T-helper 2 cell treated with Interferon-gamma antibody and Interleukin-4, amounts not matched to agents 100 ng/mL and 5 ng/mL, for 36 hours (primary cell): Measurements from ENCODE around the gene PSMD11. TPM values are rescaled to one million over a fixed set of nuclear protein-coding genes. Genes with fewer than 3 reads are reported as not detected.

Source experiments
- intact Hi-C: fragments of 100-400 bp; cut with micrococcal nuclease; formaldehyde crosslinking; loops from one replicate; pipeline ENCODE4 v1.15.1; 2023
- total RNA-seq: library from RNA; stranded (reverse); gene quantifications from 2 replicates; pipeline ENCODE4 v1.2.3, GENCODE V29; 2022

The PSMD11 gene
- total RNA-seq, 1 donor from 2014 or later = 133 TPM

DNA sequence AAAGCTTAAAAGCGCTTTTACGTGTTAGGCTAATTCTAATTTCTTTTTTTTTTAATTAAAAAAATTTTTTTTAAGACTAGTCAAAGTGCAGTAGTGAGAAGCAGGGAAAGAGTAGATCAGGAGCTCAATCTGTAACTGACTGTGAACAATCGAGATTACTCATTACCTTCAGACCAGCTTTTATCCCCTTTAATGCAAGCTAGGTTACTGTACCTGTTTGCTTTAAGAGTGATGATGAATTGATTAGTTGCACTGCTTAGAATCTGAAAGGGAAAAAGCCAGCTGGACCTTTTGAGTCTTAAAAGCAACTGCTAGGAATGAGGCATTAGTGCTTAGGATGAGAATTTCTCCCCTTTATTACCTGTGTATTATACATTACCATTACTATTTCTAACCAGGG, 19.0 kb downstream of the PSMD11 start:
- intact Hi-C loops = no loop called here

DNA sequence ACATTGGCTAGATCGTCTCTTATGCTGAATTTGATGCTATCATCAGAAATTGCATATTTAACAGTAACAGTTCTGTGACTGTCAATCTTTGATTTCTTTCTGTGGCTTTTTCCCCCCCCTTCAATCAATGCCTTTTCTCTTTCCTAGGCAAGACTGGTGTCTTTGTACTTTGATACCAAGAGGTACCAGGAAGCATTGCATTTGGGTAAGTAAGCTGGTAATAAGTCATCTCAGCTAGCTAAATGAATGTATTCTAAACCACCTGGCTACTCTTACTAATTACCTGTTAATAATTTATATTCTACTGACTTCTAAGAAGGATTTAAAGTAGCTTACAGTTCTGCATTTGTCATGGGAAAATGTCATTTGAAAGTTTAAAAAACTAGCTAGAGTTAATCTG, 20.1 kb downstream of the PSMD11 start:
- intact Hi-C loops = no loop called here

DNA sequence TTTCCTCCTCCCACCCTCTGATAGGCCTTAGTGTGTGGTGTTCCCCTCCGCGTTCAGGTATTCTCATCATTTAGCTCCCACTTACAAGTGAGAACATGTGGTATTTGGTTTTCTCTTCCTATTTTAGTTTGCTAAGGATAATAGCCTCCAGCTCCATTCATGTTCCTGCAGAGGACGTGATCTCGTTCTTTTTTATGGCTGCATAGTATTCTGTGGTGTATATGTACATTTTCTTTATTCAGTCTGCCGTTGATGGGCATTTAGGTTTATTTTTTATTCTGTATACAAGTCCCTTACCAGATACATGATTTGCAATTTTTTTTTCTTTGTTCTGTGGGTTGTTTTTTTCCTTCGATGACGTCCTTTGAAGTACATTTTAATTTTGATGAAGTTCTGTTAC, 23.6 kb downstream of the PSMD11 start:
- intact Hi-C loops = no loop called here

DNA sequence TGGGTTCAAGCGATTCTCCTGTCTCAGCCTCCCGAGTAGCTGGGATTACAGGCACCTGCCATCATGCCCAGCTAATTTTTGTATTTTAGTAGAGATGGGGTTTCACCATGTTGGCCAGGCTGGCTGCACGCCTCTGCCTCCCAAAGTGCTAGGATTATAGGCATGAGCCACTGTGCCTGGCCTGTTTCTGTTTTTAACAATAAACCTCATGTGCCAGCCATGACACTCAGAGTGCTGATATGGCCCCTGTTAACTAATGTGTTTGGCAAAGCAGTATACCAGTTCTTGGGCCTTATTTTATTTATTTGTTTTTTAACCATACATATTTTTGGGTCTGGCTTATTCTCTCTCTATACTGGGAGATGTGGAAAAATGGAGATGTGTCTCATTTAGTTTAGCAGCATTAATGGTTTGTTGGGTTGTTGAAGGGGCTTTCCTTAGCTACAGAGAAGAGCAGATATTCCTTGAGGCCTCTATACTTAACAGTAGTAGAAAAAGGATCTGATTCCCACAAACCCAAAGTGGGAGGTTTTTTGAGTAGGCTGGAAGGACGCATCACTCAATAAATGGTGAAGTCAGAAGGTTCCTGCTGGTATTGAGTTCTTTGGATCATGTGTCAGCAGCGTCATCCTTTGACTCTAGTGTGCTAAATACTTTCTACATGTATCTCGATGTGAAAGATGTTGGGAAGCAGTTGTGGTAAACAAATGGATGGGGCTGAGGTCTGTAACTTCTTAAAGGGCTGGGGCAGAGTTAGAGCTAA, 26.3 kb downstream of the PSMD11 start:
- intact Hi-C loops = no loop called here

DNA sequence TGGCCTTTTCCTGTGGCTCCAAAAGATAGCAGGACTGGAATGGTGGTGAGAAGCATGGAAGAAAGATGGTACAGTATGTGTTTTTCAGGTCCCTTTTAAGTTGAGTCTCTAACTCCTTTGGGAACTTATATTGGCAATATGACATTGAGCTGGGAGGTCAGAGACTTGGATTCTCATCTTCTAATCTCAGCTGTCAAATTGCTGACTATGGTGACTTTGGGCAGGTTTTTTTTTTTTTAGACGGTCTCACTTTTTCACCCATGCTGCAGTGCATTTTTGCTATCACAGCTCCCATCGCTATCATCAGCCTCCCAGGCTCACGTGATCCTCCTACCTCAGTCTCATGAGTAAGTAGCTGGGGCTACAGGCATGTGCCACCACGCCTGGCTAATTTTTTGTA, 27.3 kb downstream of the PSMD11 start:
- intact Hi-C loops = no loop called here

DNA sequence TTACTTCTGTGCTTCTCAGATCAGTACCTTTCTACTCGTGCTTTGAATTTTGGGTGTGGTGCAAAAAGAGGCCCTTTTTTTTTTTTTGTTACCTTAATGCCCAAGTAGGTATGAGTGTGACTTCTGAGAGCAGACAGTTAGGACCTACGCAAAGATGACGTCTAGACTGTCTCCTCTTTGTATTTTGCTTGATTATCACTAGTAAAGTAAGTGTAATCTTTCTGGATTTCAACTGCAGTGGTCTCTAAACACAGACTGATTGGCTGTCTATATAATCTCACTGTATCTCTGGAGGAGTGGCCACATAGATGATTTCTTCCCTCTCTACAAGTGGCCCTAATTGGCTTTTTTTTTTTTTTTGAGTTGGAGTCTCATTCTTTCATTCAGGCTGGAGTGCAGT, 30.9 kb downstream of the PSMD11 start:
- intact Hi-C loops = no loop called here

DNA sequence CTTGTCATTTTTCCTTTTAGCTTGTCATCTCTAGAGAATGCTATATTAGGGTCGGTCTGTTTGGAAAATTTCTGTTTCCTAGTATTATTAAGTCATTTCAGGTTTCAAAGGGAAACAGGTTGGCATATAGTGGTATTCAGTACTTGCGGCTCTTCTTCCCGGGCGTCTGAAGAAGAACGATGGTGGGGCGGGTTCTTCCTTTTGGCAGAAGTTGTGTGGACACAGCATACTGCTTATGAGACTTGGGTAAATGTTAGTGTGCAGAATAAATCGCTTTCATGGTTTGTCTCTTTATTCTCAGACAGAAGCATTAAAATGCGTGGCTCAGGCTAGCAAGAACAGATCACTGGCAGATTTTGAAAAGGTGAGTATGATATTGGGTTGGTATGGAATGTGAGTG, 32.9 kb downstream of the PSMD11 start:
- intact Hi-C loops = no loop called here

DNA sequence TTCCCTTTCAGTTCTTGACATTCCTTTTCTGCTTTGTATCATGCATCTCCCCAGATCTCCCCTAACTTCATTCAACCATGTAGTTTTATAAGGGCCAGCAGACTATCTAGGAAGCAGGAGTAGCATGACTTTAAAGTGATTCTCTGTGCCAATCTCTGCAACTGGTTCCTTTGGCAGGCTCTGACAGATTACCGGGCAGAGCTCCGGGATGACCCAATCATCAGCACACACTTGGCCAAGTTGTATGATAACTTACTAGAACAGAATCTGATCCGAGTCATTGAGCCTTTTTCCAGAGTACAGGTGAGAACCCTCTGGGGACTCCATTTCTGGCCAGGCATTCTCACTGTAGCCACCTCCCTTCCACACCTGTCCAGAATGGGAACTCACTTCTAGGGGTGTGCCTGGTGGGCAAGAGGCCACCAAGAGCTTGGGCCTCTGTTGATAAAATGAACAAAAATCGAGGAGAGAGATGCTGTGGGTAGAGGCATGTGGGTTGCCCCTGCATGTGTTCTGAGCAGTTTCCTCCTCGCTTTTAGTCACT, 34.8 kb downstream of the PSMD11 start:
- intact Hi-C loops = no loop called here

DNA sequence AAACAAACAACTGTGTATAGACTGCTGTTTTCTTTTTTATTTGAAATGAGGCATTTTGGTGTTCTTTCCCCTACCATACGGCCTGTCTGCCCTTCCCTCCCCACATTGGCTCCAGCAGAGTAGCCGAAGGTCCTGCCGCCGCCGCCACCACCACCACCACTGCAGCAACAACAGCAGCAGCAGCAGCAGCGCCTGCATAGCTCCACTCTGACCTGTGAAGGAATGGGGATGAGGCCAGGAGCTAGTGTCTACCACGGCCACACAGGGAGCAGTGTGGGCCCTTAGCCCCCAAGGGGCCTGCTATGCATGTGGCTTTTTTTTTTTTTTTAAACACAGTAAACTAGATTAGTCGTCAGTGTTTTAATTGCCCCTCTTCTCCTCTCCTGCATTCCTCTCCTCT, 36.9 kb downstream of the PSMD11 start:
- intact Hi-C loops = loop anchor here (10.0 kb wide), 1 partner anchor 74 kb away; no protein-coding TSS in a partner anchor

DNA sequence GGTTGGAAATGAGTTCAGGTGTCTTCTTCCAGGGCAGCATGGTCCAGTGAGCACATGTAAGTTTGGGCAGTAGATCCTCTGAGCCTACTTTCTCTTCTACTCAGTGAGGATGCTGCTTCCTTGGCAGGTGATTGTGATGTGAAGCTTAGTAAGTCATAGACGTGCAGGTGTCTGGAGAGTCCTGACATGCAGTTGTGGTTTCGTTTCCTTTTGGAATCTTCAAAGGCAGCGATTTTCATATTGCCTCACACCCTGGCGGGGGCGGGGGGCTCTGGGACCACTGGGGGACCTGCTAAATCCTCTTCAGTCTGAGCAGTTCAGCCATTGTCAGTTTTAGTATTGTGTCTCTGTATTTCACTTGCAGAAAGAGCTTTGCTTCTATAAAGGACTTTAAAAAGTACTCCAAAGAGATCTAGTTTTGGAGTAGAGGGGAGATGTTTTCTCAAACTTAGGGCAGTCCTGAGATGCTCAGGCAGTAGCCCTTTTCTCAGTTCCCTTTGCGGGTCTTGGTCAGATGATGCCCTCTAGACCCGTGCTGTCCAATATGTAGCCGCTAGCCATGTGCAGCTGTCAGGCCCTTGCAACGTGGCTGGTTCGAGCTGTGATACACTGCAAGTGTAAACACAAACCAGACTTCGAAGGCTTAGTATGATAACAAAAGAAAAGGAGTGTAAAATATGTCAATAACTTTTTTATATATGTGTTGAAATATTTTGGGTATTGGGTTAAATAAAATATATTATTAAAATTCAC, 38.4 kb downstream of the PSMD11 start:
- intact Hi-C loops = loop anchor here (1.0 to 10.0 kb wide), 2 partner anchors 72 to 127 kb away; no protein-coding TSS in a partner anchor

DNA sequence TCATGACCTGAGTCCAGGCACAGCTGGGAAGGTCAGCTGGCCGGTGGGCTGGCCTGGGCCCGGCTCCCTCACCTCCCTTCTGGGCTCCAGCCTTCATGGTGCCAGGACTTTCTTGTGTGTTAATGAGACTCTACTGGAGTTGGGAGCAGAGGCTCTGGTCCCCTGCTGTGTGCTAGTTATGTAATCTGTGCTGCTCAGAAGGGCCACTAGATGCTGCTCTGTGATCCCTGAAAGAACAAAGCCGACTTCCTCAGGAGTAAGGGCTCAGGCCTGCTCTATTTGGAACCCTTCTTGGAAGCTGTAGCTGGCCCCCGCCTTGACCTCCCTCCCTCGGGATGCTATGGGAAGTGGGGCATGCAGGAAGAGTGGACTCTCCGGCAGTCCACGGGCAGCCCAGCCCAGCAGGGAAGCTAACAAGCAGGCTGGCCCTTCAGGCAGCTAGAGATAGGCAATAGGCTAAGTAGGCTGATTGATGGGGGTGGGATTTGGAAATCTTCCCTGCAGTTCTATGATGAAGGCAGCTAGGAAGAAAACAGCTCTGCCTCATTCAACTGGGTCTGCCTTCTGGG, 39.2 kb downstream of the PSMD11 start:
- intact Hi-C loops = loop anchor here (1.0 to 10.0 kb wide), 2 partner anchors 71 to 126 kb away; no protein-coding TSS in a partner anchor

DNA sequence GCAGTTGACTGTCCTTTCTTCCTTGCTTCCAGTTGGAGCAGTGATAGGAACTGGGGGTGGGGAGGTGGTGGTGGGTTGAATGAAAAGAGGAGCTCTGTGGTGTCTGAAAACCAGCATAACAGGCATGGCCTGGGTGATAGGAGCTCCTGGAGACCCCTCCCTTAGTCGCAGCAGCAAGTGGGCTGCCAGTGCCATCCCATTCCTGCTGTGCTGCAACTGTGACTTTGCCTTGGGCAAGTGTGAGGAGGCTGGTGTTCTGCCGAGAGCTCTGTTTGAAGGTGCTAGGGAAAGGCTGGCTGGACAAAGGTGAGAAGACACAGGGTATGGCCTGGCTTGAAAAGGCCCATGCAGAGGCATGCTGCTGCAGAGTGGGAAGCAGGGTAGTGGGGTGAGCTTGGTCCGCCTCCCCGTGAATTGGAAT, 39.7 kb downstream of the PSMD11 start:
- intact Hi-C loops = loop anchor here (10.0 kb wide), 1 partner anchor 71 kb away; no protein-coding TSS in a partner anchor

DNA sequence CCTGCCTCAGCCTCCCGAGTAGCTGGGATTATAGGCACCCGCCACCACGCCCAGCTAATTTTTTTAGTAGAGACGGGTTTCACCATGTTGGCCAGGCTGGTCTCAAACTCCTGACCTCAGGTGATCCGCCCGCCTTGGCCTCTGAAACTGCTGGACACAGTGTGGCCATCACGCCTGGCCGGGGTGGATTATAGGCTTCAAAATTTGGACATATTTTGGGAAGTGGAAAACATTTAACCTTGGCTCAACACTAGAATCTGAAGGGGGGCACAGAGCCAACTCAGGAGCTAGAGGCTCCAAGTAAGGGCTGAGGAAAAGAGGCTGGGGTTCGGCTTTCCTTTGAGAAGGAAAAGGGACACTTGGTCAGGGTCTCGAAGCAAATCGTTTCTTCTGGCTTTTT, 40.3 kb downstream of the PSMD11 start:
- intact Hi-C loops = loop anchor here (5.0 to 10.0 kb wide), 3 partner anchors 70 to 393 kb away; partner anchors contain the start of gene MYO1D

DNA sequence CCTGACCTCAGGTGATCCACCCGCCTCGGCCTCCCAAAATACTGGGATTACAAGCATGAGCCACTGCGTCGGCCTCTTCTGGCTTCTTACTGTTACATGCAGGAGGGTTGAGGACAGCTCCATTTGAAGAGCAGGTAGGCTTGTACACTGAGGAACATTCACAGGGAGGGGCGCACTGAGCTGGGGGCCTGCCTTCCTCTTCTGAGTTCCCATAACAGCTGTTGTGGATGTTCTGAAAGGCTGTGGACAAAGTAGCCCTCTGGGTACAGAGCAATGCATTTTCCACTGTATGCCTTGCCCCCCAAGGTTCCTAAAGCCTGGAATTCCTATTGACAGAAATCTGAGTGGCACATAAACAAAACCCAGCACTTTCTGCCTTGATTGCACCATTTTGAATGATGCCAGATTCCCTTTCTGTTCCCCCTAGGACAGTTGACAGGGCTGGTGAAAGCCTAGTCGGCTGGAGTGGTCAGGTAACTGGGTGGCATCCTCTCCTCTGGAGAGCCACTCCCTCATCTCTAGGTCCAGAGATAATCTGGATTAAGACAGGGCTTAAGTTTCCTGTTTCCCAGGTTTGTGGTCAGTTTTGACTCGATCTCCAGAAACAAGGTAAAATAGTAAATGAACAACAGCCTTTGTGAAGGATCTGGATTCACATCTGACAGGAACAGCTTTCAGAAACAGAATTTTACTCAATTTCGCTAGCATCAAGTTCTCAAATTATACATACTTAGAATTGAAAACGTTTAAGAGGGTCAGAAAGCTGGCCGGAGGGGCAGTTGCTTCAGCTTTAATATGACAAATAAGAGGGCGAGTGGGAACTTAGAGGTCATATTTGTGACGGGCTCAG, 41.2 kb downstream of the PSMD11 start:
- intact Hi-C loops = loop anchor here (1.0 to 10.0 kb wide), 5 partner anchors 17 to 392 kb away; partner anchors contain the start of genes MYO1D and PSMD11

DNA sequence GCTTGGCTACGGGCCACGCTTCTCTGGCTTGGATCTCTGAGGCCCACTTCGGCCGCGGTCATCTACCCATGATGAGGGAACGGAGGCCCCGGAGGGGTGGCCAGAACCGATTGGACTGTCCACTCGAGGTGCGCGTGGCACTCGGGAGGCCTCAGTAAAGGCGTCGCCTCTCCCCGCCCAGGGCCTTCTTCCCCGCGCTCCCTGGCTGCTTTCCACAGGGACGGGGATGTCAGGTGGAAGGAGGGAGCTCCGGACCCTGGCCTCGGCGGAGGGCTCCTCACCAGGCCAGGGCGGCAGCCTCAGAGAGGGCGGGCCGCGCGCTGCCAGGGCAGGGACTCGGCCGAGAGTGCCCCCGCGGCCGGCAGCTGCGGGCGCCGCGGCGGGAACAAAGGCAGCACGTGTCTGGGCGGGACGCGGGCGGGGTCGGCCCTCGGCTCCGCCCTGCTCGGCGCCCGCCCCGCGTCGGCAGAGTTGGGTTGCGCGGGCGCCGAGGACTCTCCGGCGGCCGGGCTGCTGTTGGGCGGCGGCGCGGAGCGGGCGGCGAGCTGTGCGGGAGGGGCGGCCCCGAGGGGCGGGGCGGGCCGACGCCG, 41.9 kb downstream of the PSMD11 start:
- intact Hi-C loops = loop anchor here (1.0 to 10.0 kb wide), 5 partner anchors 17 to 391 kb away; partner anchors contain the start of genes MYO1D and PSMD11

DNA sequence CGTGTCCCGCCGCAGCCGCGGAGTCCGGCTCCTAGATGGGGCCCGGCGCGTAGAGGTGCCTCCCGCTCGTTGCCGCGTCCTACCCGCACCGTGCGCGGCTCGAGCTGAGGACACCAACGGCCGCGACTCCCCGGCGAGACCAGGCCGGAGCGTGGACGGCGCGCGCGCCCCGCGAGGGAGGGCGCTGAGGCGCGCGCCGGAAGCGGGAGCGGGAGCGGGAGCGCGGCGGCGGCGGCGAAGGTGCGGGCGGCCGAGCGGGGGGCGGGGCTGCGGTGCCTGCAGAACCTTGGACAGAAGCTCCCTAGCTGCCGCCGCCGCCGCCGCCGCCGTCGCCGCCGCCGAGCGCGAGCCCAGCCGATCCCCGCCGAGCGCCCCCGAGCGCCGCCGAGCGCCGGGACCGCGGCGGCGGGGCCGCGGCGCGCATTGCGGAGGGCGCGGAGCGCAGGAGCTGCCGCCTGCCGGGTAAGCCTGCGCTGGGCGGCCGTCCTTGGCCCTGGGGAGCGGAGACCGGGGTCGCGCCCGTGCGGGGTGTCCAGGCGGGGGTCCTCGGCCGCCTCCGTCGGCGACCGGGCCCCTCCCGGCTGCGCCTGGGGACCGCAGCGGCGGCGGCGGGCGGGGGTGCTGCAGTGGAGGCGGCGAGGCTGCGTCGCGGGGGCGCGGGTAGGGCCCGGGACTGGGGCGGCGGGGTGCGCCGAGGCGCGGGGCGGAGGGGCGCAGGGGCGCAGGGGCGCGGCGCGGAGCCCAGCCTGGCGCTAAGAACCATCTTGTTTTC, 42.6 kb downstream of the PSMD11 start, which contains the start of gene CDK5R1:
Gene CDK5R1 (plus strand): TSS at position 293 of the 772 bp plus-strand sequence. CDS start 628 bp downstream, outside the sequence.
- intact Hi-C loops = loop anchor here (1.0 to 10.0 kb wide), 6 partner anchors 16 to 390 kb away; partner anchors contain the start of genes MYO1D and PSMD11

DNA sequence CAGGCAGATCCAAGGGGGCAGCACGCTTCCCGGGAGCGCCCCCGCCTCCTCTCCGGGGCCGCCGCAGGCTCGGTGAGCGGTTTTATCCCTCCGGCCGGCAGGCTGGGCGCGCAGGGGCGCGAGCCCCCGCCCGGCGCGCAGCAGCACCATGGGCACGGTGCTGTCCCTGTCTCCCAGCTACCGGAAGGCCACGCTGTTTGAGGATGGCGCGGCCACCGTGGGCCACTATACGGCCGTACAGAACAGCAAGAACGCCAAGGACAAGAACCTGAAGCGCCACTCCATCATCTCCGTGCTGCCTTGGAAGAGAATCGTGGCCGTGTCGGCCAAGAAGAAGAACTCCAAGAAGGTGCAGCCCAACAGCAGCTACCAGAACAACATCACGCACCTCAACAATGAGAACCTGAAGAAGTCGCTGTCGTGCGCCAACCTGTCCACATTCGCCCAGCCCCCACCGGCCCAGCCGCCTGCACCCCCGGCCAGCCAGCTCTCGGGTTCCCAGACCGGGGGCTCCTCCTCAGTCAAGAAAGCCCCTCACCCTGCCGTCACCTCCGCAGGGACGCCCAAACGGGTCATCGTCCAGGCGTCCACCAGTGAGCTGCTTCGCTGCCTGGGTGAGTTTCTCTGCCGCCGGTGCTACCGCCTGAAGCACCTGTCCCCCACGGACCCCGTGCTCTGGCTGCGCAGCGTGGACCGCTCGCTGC, 43.3 kb downstream of the PSMD11 start:
- intact Hi-C loops = loop anchor here (1.0 to 10.0 kb wide), 5 partner anchors 15 to 390 kb away; partner anchors contain the start of gene MYO1D

DNA sequence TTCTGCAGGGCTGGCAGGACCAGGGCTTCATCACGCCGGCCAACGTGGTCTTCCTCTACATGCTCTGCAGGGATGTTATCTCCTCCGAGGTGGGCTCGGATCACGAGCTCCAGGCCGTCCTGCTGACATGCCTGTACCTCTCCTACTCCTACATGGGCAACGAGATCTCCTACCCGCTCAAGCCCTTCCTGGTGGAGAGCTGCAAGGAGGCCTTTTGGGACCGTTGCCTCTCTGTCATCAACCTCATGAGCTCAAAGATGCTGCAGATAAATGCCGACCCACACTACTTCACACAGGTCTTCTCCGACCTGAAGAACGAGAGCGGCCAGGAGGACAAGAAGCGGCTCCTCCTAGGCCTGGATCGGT, 43.9 kb downstream of the PSMD11 start:
- intact Hi-C loops = loop anchor here (5.0 to 10.0 kb wide), 3 partner anchors 67 to 389 kb away; partner anchors contain the start of gene MYO1D
